Measurements from ENCODE around the gene CCBE1. TPM values are rescaled to one million over a fixed set of nuclear protein-coding genes. Genes with fewer than 3 reads are reported as not detected.
"Not testable (repeated sequence)": the region's sequence is repeated elsewhere in the genome, so short reads cannot be mapped to it uniquely, and the experiment has no call there.

Gene CCBE1
- total RNA-seq, 2 experiments from 2014 or later, result not detected

DNA sequence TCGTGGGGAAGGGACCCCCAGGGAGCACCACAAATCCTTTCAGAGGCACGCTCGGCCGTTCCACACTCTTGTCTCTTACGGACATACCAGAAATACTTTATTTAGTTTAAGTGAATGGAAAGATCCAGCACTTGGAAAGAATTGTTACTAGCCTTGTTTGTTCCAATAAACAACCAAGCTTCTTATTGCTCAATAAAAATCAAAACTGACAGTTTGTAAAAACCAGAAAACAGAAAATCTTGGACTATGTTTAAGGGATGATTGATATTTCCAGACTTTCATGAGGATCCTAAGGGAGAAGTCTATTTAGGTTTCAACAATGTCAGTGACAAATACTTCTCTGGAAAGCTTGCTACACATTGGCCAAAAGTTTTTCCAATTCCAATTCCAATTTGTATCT, 31.6 kb upstream of the CCBE1 start:
- no peak overlapping the region for H3K4me3 Mint-ChIP-seq
- intact Hi-C loops (cut with micrococcal nuclease), result no loop called here
- H3K9me3 Mint-ChIP-seq, result no peaks in the 10 kb centered on the region
- no peak overlapping the region for H3K27ac Mint-ChIP-seq
- no peaks in the 10 kb centered on the region for H3K4me1 Mint-ChIP-seq (ENCODE audit: low read depth)
- no peak for DNase-seq
- peaks cover 3% of the 10 kb centered on the region for H3K27me3 Mint-ChIP-seq (ENCODE audit: low read depth)
- CTCF ChIA-PET, result no interaction called here
- H3K36me3 Mint-ChIP-seq (ENCODE audit: low read depth), result no peaks in the 10 kb centered on the region

DNA sequence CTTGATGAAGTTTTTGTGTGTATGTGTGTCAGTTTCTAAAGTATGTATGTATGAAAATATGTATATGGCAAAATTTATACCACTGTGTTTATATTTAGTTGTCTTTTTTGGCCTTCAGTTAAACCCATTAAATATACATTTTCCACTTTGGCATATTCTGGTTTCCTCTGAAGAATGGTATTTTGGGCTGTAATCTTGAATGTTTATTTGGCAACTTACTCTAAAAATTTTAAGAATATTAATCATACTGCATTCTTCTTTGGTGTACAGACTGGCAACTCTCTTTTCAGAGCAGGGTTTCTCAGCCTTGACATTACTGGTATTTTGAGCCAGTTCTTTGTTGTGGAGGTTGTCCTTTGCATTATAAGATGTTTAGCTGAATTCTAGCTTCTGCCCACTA, 27.9 kb upstream of the CCBE1 start:
- H3K4me1 Mint-ChIP-seq (ENCODE audit: low read depth), result no peaks in the 10 kb centered on the region
- CTCF ChIA-PET, result no interaction called here
- H3K4me3 Mint-ChIP-seq, result no peak overlapping the region
- intact Hi-C loops (cut with micrococcal nuclease), result no loop called here
- DNase-seq, result no peak
- H3K27me3 Mint-ChIP-seq (ENCODE audit: low read depth), result peaks cover 5% of the 10 kb centered on the region
- H3K27ac Mint-ChIP-seq, result no peak overlapping the region
- H3K36me3 Mint-ChIP-seq (ENCODE audit: low read depth), result no peaks in the 10 kb centered on the region
- no peaks in the 10 kb centered on the region for H3K9me3 Mint-ChIP-seq

DNA sequence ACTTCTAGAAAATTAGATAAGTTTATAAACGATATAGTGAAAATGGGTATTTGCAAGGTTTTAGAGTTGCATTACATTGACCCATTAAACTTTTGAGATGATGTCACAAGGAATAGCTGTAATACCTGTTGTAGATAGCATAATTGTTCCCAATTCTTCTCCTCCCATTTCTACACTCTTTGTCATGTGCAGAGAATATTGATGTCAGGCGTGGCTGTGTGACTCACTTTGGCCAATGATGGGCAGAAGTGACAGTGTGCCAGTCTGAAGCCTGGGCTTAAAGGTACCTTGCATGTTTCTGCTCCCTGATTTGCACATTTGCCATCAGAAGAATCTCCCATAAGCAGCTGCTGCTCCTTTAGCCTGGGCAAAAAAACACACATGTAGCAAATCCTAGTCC, 26.9 kb upstream of the CCBE1 start:
- no peak overlapping the region for H3K27ac Mint-ChIP-seq
- CTCF ChIA-PET, result no interaction called here

DNA sequence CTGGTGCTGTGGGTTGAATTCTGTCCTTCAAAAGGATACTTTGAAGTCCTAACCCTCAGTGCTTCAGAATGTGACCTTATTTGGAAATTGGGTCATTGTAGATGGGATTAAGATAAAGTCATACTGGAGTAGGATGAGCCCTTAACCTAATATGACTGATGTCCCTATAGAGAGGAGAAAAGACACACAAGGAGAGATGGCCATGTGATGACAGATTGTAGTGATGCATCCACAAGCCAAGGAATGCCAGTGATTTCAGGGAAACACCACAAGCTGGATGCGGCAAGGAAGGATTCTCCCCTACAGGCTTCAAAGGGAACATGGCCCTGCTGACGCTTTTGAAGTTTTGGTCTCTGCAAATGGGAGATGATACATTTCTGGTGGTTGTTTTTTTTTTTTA, 24.7 kb upstream of the CCBE1 start:
- Mint-ChIP-seq H3K36me3 (ENCODE audit: low read depth) (no peaks in the 10 kb centered on the region), H3K27ac (no peak overlapping the region), H3K4me3 (no peak overlapping the region), H3K27me3 (ENCODE audit: low read depth) (peaks cover 2% of the 10 kb centered on the region), H3K4me1 (ENCODE audit: low read depth) (no peaks in the 10 kb centered on the region), H3K9me3 (no peaks in the 10 kb centered on the region)
- no peak for DNase-seq
- CTCF ChIA-PET, result no interaction called here
- intact Hi-C loops (cut with micrococcal nuclease), result no loop called here

More for the DNA sequence above, 26.9 kb upstream of the CCBE1 start:
- no peaks in the 10 kb centered on the region for H3K9me3 Mint-ChIP-seq
- intact Hi-C loops (cut with micrococcal nuclease), result no loop called here
- no peak for DNase-seq
- H3K27me3 Mint-ChIP-seq (ENCODE audit: low read depth), result peaks cover 5% of the 10 kb centered on the region
- H3K36me3 Mint-ChIP-seq (ENCODE audit: low read depth), result no peaks in the 10 kb centered on the region
- no peak overlapping the region for H3K4me3 Mint-ChIP-seq
- no peaks in the 10 kb centered on the region for H3K4me1 Mint-ChIP-seq (ENCODE audit: low read depth)

DNA sequence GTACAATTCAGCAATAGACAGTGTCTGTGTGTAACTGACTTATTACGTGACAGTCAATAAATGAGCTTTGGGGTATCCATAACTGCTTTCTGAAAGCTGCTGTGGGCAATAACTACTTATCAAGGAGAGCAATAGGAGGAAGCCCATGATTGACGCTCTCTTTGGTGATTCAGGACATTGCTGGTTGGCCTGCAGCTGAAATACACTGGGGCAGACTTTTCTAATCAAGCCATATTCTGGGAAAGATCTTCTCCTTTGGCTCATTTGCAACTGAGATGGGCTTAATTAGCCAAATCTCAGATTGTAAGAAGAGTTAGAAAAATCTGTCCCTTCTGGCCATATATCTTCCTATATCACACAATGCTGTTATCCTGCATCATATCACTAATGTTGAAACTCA, 24.0 kb upstream of the CCBE1 start:
- no peaks in the 10 kb centered on the region for H3K36me3 Mint-ChIP-seq (ENCODE audit: low read depth)
- H3K27ac Mint-ChIP-seq, result no peak overlapping the region
- CTCF ChIA-PET, result interaction anchor here (0.9 kb wide), 1 partner anchor 23 kb away, joined by 3 read pairs; no protein-coding TSS in a partner anchor
- peaks cover 2% of the 10 kb centered on the region for H3K27me3 Mint-ChIP-seq (ENCODE audit: low read depth)
- no peaks in the 10 kb centered on the region for H3K4me1 Mint-ChIP-seq (ENCODE audit: low read depth)
- DNase-seq, result no peak
- H3K4me3 Mint-ChIP-seq, result no peak overlapping the region
- intact Hi-C loops (cut with micrococcal nuclease), result no loop called here
- no peaks in the 10 kb centered on the region for H3K9me3 Mint-ChIP-seq

DNA sequence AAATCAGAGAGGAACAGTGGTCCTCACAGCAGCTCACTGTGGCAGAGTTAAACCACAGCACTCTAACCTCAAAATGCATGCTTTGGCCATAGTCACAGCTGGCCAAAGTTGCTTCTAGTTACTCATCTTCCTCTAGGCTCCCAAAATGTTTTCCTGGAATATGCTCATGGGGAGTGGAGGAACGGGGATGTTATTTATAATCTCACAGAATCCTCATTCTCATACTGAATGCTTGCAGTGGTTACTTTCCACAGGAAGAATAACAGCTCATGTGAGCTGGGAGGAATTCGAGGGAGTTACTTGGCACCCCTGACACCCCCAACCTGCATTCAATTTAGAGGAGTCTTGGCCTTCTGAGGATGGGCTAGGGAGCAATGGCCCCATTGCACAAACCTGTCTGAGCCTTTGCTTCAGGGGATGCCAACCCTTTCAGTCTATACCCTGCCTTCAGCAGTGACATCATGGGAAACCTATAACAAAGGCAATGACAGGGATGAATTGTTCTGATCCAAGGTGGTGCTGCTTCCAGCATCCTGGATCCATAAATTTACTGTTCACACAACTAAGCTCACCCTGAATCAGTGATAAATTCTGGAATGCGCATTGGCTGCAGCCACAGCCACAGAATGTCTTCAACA, 22.4 kb upstream of the CCBE1 start:
- intact Hi-C loops (cut with micrococcal nuclease), result no loop called here
- peaks cover 4% of the 10 kb centered on the region for H3K27me3 Mint-ChIP-seq (ENCODE audit: low read depth)
- no peak overlapping the region for H3K4me3 Mint-ChIP-seq
- H3K27ac Mint-ChIP-seq, result no peak overlapping the region
- CTCF ChIA-PET, result no interaction called here
- H3K4me1 Mint-ChIP-seq (ENCODE audit: low read depth), result no peaks in the 10 kb centered on the region
- DNase-seq, result no peak
- H3K9me3 Mint-ChIP-seq, result no peaks in the 10 kb centered on the region
- no peaks in the 10 kb centered on the region for H3K36me3 Mint-ChIP-seq (ENCODE audit: low read depth)

DNA sequence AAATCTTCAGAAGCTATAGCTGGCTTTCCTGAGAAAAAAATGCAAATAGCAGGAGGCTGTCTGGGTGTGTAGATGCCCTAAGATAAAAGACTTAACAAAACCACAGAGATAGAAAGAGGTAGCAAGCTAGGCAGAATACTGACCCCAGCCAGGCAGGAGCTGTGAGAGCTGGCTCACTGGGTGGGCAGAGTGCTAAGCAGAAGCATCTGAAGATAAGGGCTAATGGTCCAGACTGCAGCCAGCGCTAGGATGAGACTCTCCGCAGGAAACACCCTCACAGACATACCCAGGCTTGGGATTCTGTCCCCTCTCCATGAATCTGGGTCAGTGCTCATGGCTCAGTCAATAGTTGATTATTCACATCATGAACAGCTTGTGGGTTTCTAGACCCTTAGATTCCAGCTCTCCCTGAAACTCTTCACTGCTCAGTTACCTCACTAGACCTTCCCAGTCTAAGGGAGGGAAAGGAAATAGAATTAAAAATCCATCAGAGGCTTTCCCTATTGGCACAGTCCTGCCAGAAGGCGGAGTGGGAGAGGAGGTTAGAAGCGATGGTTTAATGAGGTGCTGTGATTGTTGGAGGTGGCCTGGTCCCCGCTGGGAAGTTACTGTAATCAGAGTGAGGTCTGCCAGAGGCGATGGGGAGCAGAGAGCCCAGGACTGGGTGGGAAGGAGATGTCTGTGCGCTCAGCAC, 21.4 kb upstream of the CCBE1 start:
- no peak overlapping the region for H3K4me3 Mint-ChIP-seq
- no peaks in the 10 kb centered on the region for H3K36me3 Mint-ChIP-seq (ENCODE audit: low read depth)
- intact Hi-C loops (cut with micrococcal nuclease), result no loop called here
- H3K27ac Mint-ChIP-seq, result no peak overlapping the region
- CTCF ChIA-PET, result no interaction called here
- H3K27me3 Mint-ChIP-seq (ENCODE audit: low read depth), result peaks cover 4% of the 10 kb centered on the region
- DNase-seq, result no peak
- no peaks in the 10 kb centered on the region for H3K9me3 Mint-ChIP-seq
- no peaks in the 10 kb centered on the region for H3K4me1 Mint-ChIP-seq (ENCODE audit: low read depth)

DNA sequence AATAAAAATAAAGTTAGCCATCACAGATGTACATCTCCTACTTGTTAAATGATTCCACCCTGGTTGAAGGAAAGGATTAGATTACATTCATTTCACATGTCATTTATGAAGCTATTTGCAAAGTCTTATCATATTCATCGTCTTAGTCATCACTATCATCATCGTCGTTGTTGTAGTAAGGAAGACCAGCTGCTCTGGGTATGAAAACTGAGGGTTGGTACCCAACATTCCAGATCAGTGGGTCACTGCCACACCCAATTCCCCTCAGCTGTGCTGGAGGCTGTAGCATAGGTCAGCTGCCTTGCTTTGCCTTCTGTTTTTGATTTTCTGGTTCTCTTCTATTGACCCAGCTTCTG, 20.9 kb upstream of the CCBE1 start:
- Mint-ChIP-seq H3K36me3 (ENCODE audit: low read depth) (no peaks in the 10 kb centered on the region), H3K27me3 (ENCODE audit: low read depth) (peaks cover 4% of the 10 kb centered on the region), H3K27ac (no peak overlapping the region), H3K4me3 (no peak overlapping the region), H3K4me1 (ENCODE audit: low read depth) (no peaks in the 10 kb centered on the region), H3K9me3 (no peaks in the 10 kb centered on the region)
- CTCF ChIA-PET, result no interaction called here
- DNase-seq, result no peak
- intact Hi-C loops (cut with micrococcal nuclease), result no loop called here

DNA sequence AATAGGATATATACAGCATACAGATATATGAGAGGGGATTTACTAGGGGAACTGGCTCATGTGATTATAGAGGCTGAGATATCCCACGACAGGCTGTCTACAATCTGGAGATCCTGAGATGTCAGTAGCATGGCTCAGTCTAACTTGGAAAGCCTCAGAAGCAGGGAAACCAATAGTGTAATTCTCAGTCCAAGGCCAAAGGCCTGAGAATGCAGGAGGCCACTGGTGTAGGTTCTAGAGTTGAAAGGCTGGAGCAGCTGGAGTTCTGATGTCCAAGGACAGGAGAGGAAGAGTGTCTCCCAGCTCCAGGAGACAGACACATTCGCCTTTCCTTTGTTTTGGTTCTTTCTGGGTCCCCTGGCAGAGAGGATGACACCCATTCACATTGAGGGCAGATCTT, 20.1 kb upstream of the CCBE1 start:
- Mint-ChIP-seq H3K4me1 (ENCODE audit: low read depth) (no peaks in the 10 kb centered on the region), H3K27ac (no peak overlapping the region), H3K27me3 (ENCODE audit: low read depth) (peaks cover 4% of the 10 kb centered on the region), H3K9me3 (peaks cover 2% of the 10 kb centered on the region), H3K4me3 (no peak overlapping the region), H3K36me3 (ENCODE audit: low read depth) (no peaks in the 10 kb centered on the region)
- DNase-seq, result no peak
- CTCF ChIA-PET, result no interaction called here
- intact Hi-C loops (cut with micrococcal nuclease), result no loop called here

DNA sequence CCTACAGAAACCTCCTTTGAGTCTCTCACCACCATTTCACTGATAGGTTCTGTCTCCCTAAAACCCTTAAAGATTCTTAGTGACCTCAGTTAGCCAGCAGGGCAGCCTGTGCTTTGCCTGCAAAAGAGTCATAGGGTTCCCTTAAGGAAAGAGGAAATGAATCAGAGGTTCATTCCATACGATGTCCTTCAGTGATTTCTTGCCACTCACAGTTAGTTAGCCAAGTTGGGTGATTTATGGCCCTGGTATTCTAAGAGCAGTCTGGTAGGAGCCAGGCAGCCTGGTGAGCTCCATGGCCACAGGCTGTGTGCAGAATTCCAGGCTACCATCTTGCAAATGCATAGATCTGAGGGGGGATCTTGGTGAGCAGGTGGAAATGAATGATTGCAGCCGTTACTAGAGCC, 18.7 kb upstream of the CCBE1 start:
- H3K27ac Mint-ChIP-seq, result no peak overlapping the region
- peaks cover 2% of the 10 kb centered on the region for H3K9me3 Mint-ChIP-seq
- no peaks in the 10 kb centered on the region for H3K4me1 Mint-ChIP-seq (ENCODE audit: low read depth)
- no peak for DNase-seq
- H3K4me3 Mint-ChIP-seq, result no peak overlapping the region
- H3K27me3 Mint-ChIP-seq (ENCODE audit: low read depth), result peaks cover 2% of the 10 kb centered on the region
- CTCF ChIA-PET, result no interaction called here
- intact Hi-C loops (cut with micrococcal nuclease), result no loop called here
- H3K36me3 Mint-ChIP-seq (ENCODE audit: low read depth), result no peaks in the 10 kb centered on the region

DNA sequence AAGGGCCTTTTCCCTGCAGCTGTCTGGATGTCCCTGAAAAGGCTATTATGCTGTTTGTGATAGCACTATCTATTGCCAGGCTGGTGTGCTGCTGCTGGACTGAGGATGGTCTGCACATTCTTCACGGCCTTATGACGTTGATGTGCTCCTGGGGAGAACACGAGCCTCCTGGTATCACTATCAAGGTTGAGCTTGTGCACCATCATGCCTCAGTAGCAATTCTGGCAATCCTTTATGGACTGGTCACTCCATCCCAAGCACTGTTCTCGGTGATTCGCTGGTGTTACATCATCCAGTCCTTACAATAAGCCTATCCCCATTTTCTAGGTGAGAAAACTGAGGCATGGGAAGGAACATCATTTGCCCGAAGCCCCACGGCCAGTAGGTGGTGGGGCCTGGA, 18.2 kb upstream of the CCBE1 start:
- intact Hi-C loops (cut with micrococcal nuclease), result no loop called here
- peaks cover 2% of the 10 kb centered on the region for H3K27me3 Mint-ChIP-seq (ENCODE audit: low read depth)
- no peak for DNase-seq
- no peaks in the 10 kb centered on the region for H3K36me3 Mint-ChIP-seq (ENCODE audit: low read depth)
- H3K27ac Mint-ChIP-seq, result no peak overlapping the region
- no peaks in the 10 kb centered on the region for H3K4me1 Mint-ChIP-seq (ENCODE audit: low read depth)
- CTCF ChIA-PET, result no interaction called here
- peaks cover 2% of the 10 kb centered on the region for H3K9me3 Mint-ChIP-seq
- no peak overlapping the region for H3K4me3 Mint-ChIP-seq

DNA sequence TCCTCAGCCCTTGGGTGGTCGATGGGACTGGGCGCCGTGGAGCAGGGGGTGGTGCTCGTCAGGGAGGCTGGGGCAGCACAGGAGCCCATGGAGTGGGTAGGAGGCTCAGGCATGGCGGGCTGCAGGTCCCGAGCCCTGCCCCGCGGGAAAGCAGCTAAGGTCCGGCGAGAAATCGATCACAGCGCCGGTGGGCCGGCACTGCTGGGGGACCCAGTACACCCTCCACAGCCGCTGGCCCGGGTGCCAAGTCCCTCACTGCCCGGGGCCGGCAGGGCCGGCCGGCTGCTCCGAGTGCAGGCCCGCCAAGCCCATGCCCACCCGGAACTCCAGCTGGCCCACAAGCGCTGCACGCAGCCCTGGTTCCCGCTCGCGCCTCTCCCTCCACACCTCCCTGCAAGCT, 16.9 kb upstream of the CCBE1 start:
- H3K27me3 Mint-ChIP-seq (ENCODE audit: low read depth); intact Hi-C loops (cut with micrococcal nuclease); H3K4me3 Mint-ChIP-seq; H3K36me3 Mint-ChIP-seq (ENCODE audit: low read depth); CTCF ChIA-PET; H3K9me3 Mint-ChIP-seq; H3K4me1 Mint-ChIP-seq (ENCODE audit: low read depth); DNase-seq; H3K27ac Mint-ChIP-seq: not testable (repeated sequence)

DNA sequence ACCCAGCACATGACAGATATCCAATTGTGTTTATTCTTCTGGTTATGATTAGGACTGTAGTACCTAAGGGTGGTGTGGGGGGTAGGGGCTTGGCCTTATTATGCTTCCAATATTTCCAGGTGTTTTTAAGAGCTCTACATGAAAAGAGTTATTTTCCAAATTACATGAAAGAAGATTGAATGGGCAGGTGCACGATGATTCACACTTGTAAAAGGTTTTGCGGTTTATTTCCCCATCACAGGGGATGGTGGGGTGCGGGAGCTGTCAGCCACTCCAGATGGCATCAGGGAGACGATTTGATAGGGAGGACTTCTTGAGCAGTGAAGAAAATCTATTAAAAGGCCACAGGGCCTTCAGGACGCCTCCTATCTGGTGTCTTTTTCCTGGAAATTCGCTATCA, 15.1 kb upstream of the CCBE1 start:
- no peak overlapping the region for H3K27ac Mint-ChIP-seq
- no peaks in the 10 kb centered on the region for H3K4me1 Mint-ChIP-seq (ENCODE audit: low read depth)
- CTCF ChIA-PET, result no interaction called here
- intact Hi-C loops (cut with micrococcal nuclease), result no loop called here
- peaks cover 2% of the 10 kb centered on the region for H3K27me3 Mint-ChIP-seq (ENCODE audit: low read depth)
- no peaks in the 10 kb centered on the region for H3K36me3 Mint-ChIP-seq (ENCODE audit: low read depth)
- H3K4me3 Mint-ChIP-seq, result no peak overlapping the region
- H3K9me3 Mint-ChIP-seq, result peaks cover 2% of the 10 kb centered on the region
- no peak for DNase-seq

All from activated naive CD4-positive, alpha-beta T cell treated with anti-CD3 and anti-CD28 coated beads for 36 hours (primary cell).